ENCODE results near the gene CATSPERZ.

DNA sequence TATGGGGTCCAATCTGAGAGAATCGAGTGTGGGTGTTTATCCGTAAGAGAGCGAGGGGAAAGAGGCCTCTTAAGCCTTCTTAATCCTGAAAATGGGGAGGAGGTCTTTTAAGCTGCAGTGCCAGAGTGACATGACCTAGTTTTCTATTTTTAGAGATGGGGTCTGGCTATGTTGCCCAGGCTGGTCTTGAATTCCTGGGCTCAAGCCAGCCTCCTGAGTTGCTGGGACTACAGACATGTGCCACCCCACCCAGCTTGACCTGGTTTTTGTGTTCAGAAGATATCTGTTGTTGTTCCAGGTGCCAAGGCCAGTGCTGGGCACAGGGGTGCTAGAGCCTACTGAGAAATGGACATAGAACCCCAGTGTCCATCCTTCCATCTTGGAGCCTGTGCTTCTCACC is 17.1 kb upstream of the CATSPERZ start:
- TF ChIP-seq, protein P1, sequence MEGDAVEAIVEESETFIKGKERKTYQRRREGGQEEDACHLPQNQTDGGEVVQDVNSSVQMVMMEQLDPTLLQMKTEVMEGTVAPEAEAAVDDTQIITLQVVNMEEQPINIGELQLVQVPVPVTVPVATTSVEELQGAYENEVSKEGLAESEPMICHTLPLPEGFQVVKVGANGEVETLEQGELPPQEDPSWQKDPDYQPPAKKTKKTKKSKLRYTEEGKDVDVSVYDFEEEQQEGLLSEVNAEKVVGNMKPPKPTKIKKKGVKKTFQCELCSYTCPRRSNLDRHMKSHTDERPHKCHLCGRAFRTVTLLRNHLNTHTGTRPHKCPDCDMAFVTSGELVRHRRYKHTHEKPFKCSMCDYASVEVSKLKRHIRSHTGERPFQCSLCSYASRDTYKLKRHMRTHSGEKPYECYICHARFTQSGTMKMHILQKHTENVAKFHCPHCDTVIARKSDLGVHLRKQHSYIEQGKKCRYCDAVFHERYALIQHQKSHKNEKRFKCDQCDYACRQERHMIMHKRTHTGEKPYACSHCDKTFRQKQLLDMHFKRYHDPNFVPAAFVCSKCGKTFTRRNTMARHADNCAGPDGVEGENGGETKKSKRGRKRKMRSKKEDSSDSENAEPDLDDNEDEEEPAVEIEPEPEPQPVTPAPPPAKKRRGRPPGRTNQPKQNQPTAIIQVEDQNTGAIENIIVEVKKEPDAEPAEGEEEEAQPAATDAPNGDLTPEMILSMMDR (IDR thresholded peaks at IDR 0.05; ENCODE audit: low read depth, low read length), result no peak
- TF ChIP-seq POLR2A (IDR thresholded peaks at IDR 0.05; ENCODE audit: extremely low read depth, insufficient read length), result no peak
- TF ChIP-seq, protein P2, sequence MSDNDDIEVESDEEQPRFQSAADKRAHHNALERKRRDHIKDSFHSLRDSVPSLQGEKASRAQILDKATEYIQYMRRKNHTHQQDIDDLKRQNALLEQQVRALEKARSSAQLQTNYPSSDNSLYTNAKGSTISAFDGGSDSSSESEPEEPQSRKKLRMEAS (IDR thresholded peaks at IDR 0.05; ENCODE audit: low read depth, low read length), result no peak
